GM19438 (cell line): Measurements from ENCODE around the gene AKR1C2.

Experiments used
- ATAC-seq: cut with Tn5 transposase; IDR thresholded peaks from one replicate; pipeline ENCODE4 v1.9.1; 2021; ENCODE audit warnings: low read depth; ENCODE audit not compliant: unreplicated experiment

The AKR1C2 gene

GRCh38 chr10:4939224-4940072 is 64.2 kb downstream of the AKR1C2 start:
- ATAC-seq = no peak
